Prostate gland (tissue), 2 donors: Measurements from ENCODE around the gene DOCK2.

ENCODE experiments used
- CTCF ChIP-seq, 4 experiments: fragments of 200-600 bp in 2 of 4; fragments of 450-650 bp in 2 of 4; sonication (generic) in 2 of 4; IDR thresholded peaks; 1 replicate in 3 of 4; 2 replicates in 1 of 4; pipeline ENCODE4 v1.5.1; 2016 to 2019; ENCODE audit warnings: antibody characterized with exemption in 4 of 4, mild to moderate bottlenecking in 2 of 4, moderate library complexity in 2 of 4
- POLR2AphosphoS5 ChIP-seq: sonication (generic); formaldehyde crosslinking; IDR thresholded peaks from one replicate; pipeline ENCODE4 v1.6.1; 2017; ENCODE audit warnings: antibody characterized with exemption

- TF ChIP-seq CTCF (IDR thresholded peaks at IDR 0.05) (no peak), POLR2AphosphoS5 (no peak)
Measured at GRCh38 chr5:169760229-169760628, 123.2 kb downstream of the DOCK2 start.
